GM23248 (cell line): ENCODE results near the gene SSBP2. TPM values are rescaled to one million over a fixed set of nuclear protein-coding genes. Genes with fewer than 3 reads are reported as not detected.

Source experiments
- DNase-seq: peaks from one replicate; pipeline ENCODE4 v3.0.0-alpha.2; 2015
- H2AFZ ChIP-seq: fragments of 200-600 bp; sonication (generic); 2 replicates; pipeline ENCODE4 v1.6.1; 2016; ENCODE audit warnings: antibody characterized with exemption
- H3F3A ChIP-seq: fragments of 200-600 bp; sonication (generic); 2 replicates; pipeline ENCODE4 v1.6.1; 2016; ENCODE audit warnings: mild to moderate bottlenecking, antibody characterized with exemption, mixed run types; ENCODE audit not compliant: insufficient read depth
- H3K27ac ChIP-seq: fragments of 200-600 bp; sonication (generic); 2 replicates; pipeline ENCODE4 v1.5.1; 2016; ENCODE audit warnings: mild to moderate bottlenecking
- H3K27me3 ChIP-seq: fragments of 200-600 bp; sonication (generic); replicated peaks from 2 replicates; pipeline ENCODE4 v1.6.1; 2016; ENCODE audit warnings: mild to moderate bottlenecking; ENCODE audit not compliant: insufficient read depth
- H3K36me3 ChIP-seq: fragments of 200-600 bp; sonication (generic); 2 replicates; pipeline ENCODE4 v1.6.1; 2016; ENCODE audit warnings: low read depth, mild to moderate bottlenecking
- H3K4me1 ChIP-seq: fragments of 200-600 bp; sonication (generic); 2 replicates; pipeline ENCODE4 v1.6.1; 2016; ENCODE audit warnings: mild to moderate bottlenecking; ENCODE audit not compliant: insufficient read depth
- H3K4me2 ChIP-seq: fragments of 200-600 bp; sonication (generic); one replicate; pipeline ENCODE4 v1.6.1; 2016; ENCODE audit warnings: mild to moderate bottlenecking; ENCODE audit not compliant: unreplicated experiment
- H3K4me3 ChIP-seq: fragments of 200-600 bp; sonication (generic); 2 replicates; pipeline ENCODE4 v1.5.1; 2016; ENCODE audit warnings: mild to moderate bottlenecking
- H3K79me2 ChIP-seq: fragments of 200-600 bp; sonication (generic); 2 replicates; pipeline ENCODE4 v1.6.1; 2016; ENCODE audit warnings: mild to moderate bottlenecking; ENCODE audit not compliant: insufficient read depth
- H3K9ac ChIP-seq: fragments of 200-600 bp; sonication (generic); 2 replicates; pipeline ENCODE4 v1.6.1; 2016; ENCODE audit warnings: mild to moderate bottlenecking
- H3K9me2 ChIP-seq: fragments of 200-600 bp; sonication (generic); 2 replicates; pipeline ENCODE4 v1.6.1; 2016; ENCODE audit warnings: mixed run types, mild to moderate bottlenecking, moderate library complexity; ENCODE audit not compliant: insufficient read depth
- H3K9me3 ChIP-seq: fragments of 200-600 bp; sonication (generic); one replicate; pipeline ENCODE4 v1.6.1; 2017; ENCODE audit warnings: low read depth
- H4K20me1 ChIP-seq: fragments of 200-600 bp; sonication (generic); 2 replicates; pipeline ENCODE4 v1.6.0; 2016; ENCODE audit not compliant: insufficient read depth
- EZH2 ChIP-seq: fragments of 200-600 bp; sonication (generic); IDR thresholded peaks from 2 replicates; pipeline ENCODE4 v1.6.1; 2018; ENCODE audit warnings: antibody characterized with exemption, mild to moderate bottlenecking; ENCODE audit not compliant: insufficient read depth, poor library complexity, severe bottlenecking
- EZH2phosphoT487 ChIP-seq: fragments of 200-600 bp; sonication (generic); IDR thresholded peaks from 2 replicates; pipeline ENCODE4 v1.6.1; 2018; ENCODE audit warnings: antibody characterized with exemption, moderate library complexity, mild to moderate bottlenecking, low read depth; ENCODE audit not compliant: insufficient read depth
- WGBS, 2 experiments: methylation state at CpG; one replicate each; pipeline ENCODE4 v1.1.6; 2015 to 2017; ENCODE audit warnings: low lambda C conversion rate in 2 of 2, low coverage in 1 of 2; ENCODE audit errors: missing lambda C conversion rate in 2 of 2; 5-methylcytosine and 5-hydroxymethylcytosine counted together
- in situ Hi-C: fragments of 300-500 bp; cut with MboI; formaldehyde crosslinking; loops from 2 replicates; pipeline ENCODE4 v1.15.0; 2020
- polyA plus RNA-seq: library from polyadenylated mRNA; unstranded; fragments of >200 nt; fragmentation: Nextera tagmentation; extraction: Ambion mirVana; gene quantifications from 2 replicates; pipeline ENCODE4 v1.2.1, GENCODE V29; 2016
- total RNA-seq: library from RNA; depleted of rRNA; stranded (reverse); fragments of >200 nt; shearing (Covaris generic); gene quantifications from 2 replicates; pipeline ENCODE4 v1.2.3, GENCODE V29; 2014

The SSBP2 gene
- total and polyA plus RNA-seq, 2 experiments from 2014 or later = 25.5 to 40.0 TPM

- no peaks in the 10 kb centered on the region for H3K9me2 ChIP-seq
- H3K4me2 ChIP-seq = no peak overlapping the region
- DNase-seq = no peak
- no peak overlapping the region for H2AFZ ChIP-seq
- no peaks in the 10 kb centered on the region for H3K4me1 ChIP-seq
- no peak overlapping the region for H3K27ac ChIP-seq
- H3K9me3 ChIP-seq = no peaks in the 10 kb centered on the region
- H3K36me3 ChIP-seq = no peaks in the 10 kb centered on the region
- no peak overlapping the region for H3K9ac ChIP-seq
- no peaks in the 10 kb centered on the region for H3F3A ChIP-seq
- H4K20me1 ChIP-seq = no peaks in the 10 kb centered on the region
- H3K27me3 ChIP-seq = no peaks in the 10 kb centered on the region
- TF ChIP-seq EZH2 = no peak
- no peak for TF ChIP-seq EZH2phosphoT487
- H3K4me3 ChIP-seq = no peak overlapping the region
- in situ Hi-C loops = no loop called here
- H3K79me2 ChIP-seq = no peaks in the 10 kb centered on the region
Measured at GRCh38 chr5:81556809-81557208, 194.1 kb downstream of the SSBP2 start.

- TF ChIP-seq EZH2 (no peak), EZH2phosphoT487 (no peak)
- 94 to 99% methylated on average over 2 of the region's 2 CpGs for WGBS, 2 experiments
- H3K9me3 ChIP-seq = no peaks in the 10 kb centered on the region
- H3K4me2 ChIP-seq = no peak overlapping the region
- no peak for DNase-seq
- in situ Hi-C loops = no loop called here
- H3K4me1 ChIP-seq = no peaks in the 10 kb centered on the region
- H3K27me3 ChIP-seq = no peaks in the 10 kb centered on the region
- H3F3A ChIP-seq = no peaks in the 10 kb centered on the region
- no peaks in the 10 kb centered on the region for H3K9me2 ChIP-seq
- H3K9ac ChIP-seq = no peak overlapping the region
- H3K4me3 ChIP-seq = no peak overlapping the region
- H3K36me3 ChIP-seq = no peaks in the 10 kb centered on the region
- no peaks in the 10 kb centered on the region for H3K79me2 ChIP-seq
- no peak overlapping the region for H3K27ac ChIP-seq
- no peaks in the 10 kb centered on the region for H4K20me1 ChIP-seq
- no peak overlapping the region for H2AFZ ChIP-seq
Measured at GRCh38 chr5:81555865-81556264, 195.0 kb downstream of the SSBP2 start.

- Histone ChIP-seq H3K9me2 (no peaks in the 10 kb centered on the region), H4K20me1 (no peaks in the 10 kb centered on the region), H3K36me3 (no peaks in the 10 kb centered on the region), H3K9me3 (no peaks in the 10 kb centered on the region), H3K79me2 (no peaks in the 10 kb centered on the region), H3K4me2 (no peak overlapping the region), H3K27ac (no peak overlapping the region), H2AFZ (no peak overlapping the region), H3K4me1 (no peaks in the 10 kb centered on the region), H3F3A (no peaks in the 10 kb centered on the region), H3K4me3 (no peak overlapping the region), H3K27me3 (no peaks in the 10 kb centered on the region), H3K9ac (no peak overlapping the region)
- no peak for DNase-seq
- TF ChIP-seq EZH2phosphoT487 (no peak), EZH2 (no peak)
- 42 to 70% methylated on average over 1 of the region's 1 CpG for WGBS, 2 experiments
- in situ Hi-C loops = no loop called here
Measured at GRCh38 chr5:81554647-81555046, 196.2 kb downstream of the SSBP2 start.

GRCh38 chr5:81553567-81554212 lies 197.2 kb downstream of the SSBP2 start:
- 80 to 96% methylated on average over 1 of the region's 1 CpG for WGBS, 2 experiments
- no peak overlapping the region for H2AFZ ChIP-seq
- no peaks in the 10 kb centered on the region for H3K9me3 ChIP-seq
- no peaks in the 10 kb centered on the region for H3F3A ChIP-seq
- H3K4me2 ChIP-seq = no peak overlapping the region
- no peak overlapping the region for H3K27ac ChIP-seq
- H3K9ac ChIP-seq = no peak overlapping the region
- TF ChIP-seq EZH2phosphoT487 = no peak
- no peak for TF ChIP-seq EZH2
- no peak overlapping the region for H3K4me3 ChIP-seq
- H3K79me2 ChIP-seq = no peaks in the 10 kb centered on the region
- DNase-seq = no peak
- H3K27me3 ChIP-seq = no peaks in the 10 kb centered on the region
- in situ Hi-C loops = no loop called here
- H3K4me1 ChIP-seq = no peaks in the 10 kb centered on the region
- H3K9me2 ChIP-seq = no peaks in the 10 kb centered on the region
- H4K20me1 ChIP-seq = no peaks in the 10 kb centered on the region
- no peaks in the 10 kb centered on the region for H3K36me3 ChIP-seq
